Right hindlimb (tissue), 1 donor: ENCODE results near the gene HEBP1.

ENCODE experiments used
- DNase-seq: peaks from one replicate; pipeline ENCODE4 v3.0.0-alpha.2; 2018

Gene HEBP1

DNA sequence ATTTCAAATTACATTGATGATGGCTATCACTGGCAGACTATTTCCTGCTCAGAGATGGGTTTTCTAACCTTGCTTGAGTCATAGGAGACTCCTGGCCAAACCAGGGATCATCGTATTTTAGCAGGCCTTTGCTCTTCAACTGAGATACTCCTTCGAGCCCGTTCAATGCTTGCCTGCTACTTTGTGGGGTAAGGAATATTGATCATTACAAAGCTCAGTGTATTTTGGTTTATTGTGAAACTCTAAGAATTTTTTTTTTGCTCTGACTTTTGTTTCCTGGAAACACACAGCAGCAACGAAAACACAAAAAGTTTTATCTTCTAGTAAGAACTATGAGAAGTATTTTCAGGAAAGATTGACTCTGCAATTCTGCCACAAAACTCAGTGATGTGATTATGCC is 52.2 kb downstream of the HEBP1 start:
- no peak for DNase-seq

GRCh38 chr12:12946686-12947355 is 53.2 kb downstream of the HEBP1 start:
- no peak for DNase-seq

DNA sequence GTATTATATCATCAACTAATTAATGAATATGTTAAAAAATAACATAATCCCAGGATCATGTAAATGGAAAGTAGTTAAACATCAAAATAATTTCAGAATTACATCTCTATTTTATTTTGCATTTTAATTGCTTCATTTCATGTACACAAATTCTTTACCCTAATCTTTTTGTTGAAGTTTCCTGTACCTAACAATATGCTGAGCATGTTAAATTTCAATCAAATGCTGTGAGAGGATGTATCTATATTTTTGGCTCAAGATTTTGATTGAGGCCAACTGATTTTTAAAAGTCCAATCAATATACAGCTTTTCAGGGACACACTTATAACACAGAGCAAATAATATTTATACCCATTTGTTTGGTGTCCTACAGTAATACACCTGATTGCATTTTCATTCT is 54.5 kb downstream of the HEBP1 start:
- DNase-seq = no peak

DNA sequence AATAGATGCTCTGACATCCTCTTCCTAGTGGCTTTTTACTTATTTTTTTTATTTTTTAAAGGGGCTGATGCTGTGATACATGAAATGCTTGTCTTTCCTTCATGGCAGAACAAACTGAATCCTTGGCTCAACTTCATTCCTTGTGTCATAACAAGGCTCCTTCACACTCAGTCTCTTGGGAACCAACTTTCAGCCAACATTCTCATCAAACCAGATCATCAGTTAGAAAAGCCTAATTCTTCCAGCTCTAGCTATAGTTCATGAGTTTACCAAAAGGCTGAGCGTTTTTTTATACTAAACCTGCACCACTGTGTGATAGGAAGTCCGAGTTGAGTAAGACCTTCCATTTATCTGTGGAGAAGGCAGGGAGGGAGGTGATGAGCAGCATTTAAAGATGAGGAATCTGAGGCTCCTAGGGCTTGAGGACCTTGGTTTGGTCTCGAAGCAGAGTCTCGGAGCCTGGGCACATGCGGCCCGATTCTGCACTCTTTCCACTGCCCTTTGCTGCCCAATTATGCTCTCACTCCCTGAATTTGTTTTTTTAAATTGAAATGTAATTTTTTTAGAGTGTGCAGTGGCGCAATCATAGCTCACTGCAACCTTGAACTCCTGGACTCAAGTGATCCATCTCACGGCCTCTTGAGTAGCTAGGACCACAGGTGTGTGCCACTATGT is 56.3 kb downstream of the HEBP1 start:
- no peak for DNase-seq

DNA sequence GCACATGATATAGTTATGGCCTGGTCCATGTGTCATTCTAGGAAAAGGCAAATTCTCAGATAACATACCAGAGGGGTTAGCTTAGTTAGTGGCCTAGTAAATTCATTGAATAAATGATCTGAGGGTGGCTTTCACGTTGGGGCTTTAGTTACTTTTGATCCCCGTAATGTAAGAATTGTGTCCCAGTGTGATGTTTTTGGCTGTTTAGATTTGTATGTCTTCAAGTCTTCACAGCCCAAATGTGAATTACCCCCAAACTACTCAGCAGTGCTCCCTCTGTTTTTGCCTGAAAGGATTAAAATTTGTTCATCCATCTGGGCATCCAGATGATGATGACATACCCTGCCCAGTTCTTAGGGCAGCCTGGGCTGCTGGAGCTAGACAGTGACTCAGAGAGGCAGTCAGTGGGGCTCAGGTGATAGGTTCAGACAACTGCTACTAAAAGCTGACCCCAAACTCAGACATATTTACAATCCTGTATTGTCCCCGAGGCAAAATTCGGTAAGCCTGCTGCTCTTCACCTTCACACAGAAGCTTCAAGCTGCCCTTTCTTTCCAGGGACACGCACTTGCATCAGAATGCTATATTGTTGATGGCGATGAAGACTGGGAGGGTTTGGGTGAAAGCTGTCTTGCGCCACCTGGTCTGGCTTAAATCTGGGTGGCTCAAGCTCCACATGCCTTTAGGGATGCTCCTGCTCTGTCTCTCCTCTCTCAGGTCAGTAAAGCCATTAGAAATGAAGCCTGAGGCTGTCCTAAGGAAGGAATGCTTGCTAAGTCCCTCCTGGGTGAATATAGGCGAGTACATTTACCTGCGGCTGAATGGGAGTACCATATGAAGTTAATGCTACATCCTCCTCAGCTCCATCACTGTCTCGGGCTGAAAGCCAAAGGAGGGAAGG is 58.4 kb downstream of the HEBP1 start:
- no peak for DNase-seq

DNA sequence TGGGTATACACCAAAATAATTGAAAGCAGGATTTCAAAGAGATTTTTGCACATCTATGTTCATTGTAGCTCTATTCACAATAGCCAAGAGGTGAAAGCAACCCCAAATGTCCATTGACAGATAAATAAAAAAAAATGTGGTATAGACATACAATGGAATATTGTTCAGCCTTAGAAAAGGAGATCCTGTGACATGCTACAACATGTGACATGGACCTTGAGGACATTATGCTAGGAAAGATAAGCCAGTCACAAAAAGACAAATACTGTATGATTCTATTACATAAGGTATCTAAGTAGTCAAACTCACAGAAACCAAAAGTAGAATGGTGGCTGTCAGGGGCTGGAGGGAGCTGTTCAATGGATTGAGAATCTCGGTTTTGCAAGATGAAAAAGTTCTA is 60.2 kb downstream of the HEBP1 start:
- no peak for DNase-seq

DNA sequence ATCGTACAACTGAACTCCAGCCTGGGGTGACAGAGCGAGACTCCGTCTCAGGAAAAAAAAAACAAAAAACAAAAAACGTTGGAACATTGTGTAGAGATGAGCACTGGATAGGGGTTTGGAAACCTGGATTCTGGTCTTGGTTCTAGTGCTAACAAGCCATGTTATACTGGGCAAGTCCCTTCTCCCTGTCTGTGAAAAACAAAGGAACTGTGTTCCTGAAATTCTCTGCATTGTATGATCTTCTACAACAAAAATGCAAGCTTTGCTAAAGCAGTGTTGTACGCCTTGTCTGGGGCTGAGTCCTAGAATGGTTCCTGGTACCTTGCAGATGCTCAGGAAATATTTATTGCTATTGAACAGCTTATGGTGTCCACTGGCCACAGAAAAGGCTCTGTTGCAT is 61.5 kb downstream of the HEBP1 start:
- no peak for DNase-seq

DNA sequence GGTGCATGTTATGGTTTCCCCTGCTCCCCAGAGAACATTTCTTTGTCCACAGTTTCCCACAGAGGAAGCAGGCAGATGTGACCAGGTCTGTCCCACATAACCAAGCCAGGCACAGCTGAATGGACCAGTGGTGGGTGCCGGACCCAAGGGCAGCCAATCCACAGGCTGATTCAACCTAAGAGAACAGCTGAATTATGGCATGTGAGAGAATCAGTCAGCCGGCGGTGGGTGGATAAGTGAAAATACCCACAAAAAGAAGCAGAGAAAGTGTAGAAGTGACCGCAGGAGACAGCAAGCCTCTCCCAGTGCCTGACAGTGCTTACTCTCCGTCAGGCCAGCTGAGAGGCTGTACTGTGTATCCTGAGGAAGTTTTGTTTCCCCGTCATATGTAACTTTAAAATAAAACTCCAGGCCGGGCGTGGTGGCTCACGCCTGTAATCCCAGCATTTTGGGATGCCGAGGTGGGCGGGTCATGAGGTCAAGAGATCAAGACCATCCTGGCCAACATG is 63.0 kb downstream of the HEBP1 start:
- DNase-seq = no peak

GRCh38 chr12:12934556-12934955 is 65.5 kb downstream of the HEBP1 start:
- no peak for DNase-seq

- no peak for DNase-seq
Observed at GRCh38 chr12:12933742-12934141, 66.3 kb downstream of the HEBP1 start.

GRCh38 chr12:12930633-12931219 is 69.3 kb downstream of the HEBP1 start:
- no peak for DNase-seq

- no peak for DNase-seq
Observed at GRCh38 chr12:12929696-12930095, 70.4 kb downstream of the HEBP1 start.

GRCh38 chr12:12927211-12928079 is 72.6 kb downstream of the HEBP1 start:
- no peak for DNase-seq

DNA sequence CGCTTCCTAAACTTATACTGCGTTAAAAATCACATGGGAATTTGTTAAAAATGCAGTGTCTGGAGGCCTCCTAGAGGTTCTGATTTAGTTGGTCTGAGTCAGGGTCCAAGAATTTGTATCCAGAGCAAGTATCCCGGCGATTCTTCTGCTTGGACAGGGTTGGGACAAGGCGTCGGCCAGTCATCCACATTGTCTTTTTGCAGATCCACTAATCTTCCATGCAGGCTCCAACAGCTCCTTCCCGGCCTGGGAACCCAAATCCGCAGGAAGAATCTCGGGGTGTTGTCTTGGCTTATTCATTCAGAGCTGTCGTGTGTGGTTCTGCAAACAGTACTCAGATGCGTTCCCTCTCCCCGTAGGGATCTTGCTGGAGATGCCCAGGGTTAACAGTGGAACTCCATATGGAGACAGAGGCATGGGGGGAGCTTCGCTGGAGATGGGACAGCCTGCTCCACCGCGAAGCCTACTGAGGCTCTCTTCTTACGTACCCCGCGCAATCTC is 73.4 kb downstream of the HEBP1 start:
- DNase-seq = no peak

DNA sequence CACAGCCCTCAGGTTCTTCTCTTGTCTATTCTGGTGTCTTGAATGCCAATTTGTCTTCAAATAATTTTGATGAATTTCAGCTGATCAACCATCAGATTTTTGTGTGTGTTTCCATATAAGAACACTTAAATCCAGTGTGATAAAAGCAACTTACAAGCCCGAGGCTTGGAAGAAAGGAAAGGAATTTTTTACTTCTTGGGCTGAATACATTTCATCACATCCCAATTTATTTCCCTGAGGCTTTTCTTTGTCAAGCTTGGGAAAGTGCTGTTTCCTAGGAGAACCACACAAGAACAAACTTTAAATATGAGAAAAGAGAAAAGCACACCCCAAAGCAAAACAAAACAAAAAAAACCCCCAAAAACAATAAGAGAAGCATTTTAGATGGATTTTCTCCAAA is 74.7 kb downstream of the HEBP1 start:
- DNase-seq = no peak
